Measurements from ENCODE around the gene SCGB2B2.

DNA sequence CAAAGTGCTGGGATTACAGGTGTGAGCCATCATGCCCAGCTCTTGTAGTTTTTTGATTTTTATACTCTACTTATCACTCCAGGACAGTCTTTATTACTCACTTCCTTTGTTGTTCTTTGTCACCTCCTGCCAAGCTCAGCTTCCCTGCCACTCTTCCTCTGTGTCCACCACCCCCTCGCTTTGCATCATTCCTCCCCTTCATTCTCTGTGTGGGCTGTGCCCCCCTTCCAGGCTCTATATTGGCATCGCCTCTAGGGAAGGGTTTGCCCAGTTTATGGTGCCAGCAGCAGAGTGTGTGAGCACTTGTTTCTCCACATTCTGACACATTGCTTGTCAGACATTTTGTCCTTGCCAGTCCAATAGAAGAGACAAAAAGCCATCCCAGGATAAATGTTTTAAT, 15.6 kb upstream of the SCGB2B2 start:
- no peak for TF ChIP-seq EZH2 (IDR thresholded peaks at IDR 0.05; ENCODE audit: insufficient read depth, poor library complexity, severe bottlenecking)
- TF ChIP-seq EZH2phosphoT487 (IDR thresholded peaks at IDR 0.05; ENCODE audit: insufficient read depth, low read depth) = no peak
